Kidney tubule cell (primary cell): ENCODE results near the gene C16orf92.
A peak's percentile ranks its signal among the peaks of the same experiment; 100 is the strongest.

Source experiments
- DNase-seq: peaks from one replicate; pipeline ENCODE4 v3.0.0-alpha.2; 2018; ENCODE audit warnings: low spot score

The C16orf92 gene

GRCh38 chr16:30060836-30061554 lies 38.0 kb downstream of the C16orf92 start:
- no peak for DNase-seq

DNA sequence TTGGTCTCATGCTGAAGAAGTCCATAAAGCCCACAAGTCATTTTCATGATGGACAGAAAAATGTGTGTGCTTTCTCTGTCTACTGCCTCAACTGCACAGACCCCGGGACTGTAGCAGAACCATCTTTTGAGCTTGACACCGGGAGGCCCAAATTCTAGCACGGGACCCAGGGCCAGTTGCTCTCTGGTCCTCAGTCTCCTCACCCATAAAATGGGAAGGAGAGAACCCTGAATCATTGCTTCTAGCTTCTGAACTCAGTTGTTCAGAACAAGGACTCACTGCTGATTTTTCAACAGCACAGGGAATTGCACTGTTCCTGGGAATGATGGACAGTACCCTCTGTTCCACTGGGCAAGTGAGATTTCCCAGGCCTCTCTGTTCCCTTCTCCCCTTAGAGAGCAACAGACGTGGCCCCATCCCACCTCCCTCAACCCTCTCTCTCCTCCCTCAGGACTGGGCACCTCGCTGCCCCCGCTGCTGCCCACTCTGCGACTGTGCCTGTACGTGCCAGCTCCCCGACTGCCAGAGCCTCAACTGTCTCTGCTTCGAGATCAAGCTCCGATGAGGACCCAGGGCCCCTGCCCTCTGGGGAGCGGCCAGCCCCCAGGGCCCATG lies 40.4 kb downstream of the C16orf92 start:
- DNase-seq: no peak

DNA sequence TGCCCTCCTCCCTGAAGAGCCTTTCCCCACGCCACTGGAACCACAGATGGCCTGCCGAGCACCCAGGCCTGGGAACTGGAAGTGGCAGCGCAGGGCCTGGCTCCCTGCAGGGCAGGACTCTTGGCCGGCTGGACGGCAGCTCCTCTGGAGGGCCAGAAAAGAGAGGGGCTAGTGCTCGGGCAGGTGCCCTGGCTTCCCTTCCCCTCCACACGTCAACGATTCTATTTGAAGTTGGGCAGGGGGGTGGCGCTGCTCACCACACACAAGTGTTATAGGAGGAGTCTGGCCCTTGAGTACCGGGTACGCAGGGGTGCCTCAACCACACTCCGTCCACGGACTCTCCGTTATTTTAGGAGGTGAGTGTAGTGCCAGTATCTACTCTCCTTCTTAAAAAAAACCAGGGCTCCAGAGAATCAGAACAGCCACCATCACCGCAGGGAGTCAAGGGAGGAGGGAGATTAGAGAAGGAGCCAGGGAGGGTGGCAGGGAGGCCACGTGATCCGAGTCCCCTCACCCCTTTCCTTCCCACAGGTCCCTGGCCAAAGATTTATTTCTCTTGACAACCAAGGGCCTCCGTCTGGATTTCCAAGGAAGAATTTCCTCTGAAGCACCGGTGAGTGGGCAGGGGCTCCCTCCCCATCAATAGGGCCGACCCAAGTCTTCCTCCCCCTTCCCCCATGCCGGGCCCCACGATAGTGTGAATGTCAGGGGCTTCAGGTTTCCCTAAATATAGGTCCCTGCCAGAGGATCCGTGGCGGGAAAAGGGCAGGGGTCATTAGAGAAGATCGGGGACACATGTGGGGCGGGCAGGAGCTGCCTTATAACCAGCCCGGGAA lies 41.1 kb downstream of the C16orf92 start:
- DNase-seq: peak; percentile 71

- DNase-seq: no peak
These were observed 41.7 kb downstream of the C16orf92 start for GRCh38 chr16:30064729-30065101.

DNA sequence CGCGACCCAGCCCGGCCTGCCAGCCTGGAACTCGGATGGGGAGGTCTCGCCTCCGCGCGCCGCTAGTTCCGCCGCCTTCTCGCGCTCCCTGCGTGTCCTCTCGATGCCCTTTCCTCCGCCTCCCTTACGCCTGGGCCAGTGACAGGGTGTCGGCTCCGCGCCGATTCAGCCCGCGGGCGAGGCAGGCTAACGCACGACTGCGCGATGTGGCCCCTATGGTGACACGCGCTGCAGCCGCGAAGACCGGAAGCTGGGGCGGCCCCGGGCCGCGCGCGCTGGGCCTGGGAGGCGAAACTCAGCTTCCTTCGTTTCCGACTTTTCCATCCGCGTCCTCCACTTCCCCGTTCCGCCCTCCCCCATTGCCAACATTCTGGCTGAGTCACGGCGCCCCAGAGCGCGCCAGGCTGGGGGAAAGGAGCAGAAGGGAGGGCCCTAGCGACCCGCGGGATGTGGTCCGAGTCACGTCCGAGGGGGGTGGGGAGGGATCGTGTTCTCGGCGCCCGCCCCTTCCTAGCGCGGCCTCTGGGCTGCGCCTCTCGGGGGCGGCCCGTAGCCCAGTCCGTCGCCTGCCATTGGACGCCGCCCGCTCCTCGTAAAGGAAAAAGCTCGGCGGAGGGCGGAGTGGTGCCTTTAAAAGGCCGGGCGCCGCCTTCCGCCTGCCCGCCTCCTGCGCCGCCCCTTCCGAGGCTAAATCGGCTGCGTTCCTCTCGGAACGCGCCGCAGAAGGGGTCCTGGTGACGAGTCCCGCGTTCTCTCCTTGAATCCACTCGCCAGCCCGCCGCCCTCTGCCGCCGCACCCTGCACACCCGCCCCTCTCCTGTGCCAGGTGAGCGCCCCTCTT lies 42.3 kb downstream of the C16orf92 start, which contains the start of gene ALDOA:
Gene ALDOA (plus strand): TSS at position 659 of the 841 bp plus-strand sequence. CDS start 1,138 bp downstream, outside the sequence.
- peak; percentile 99 for DNase-seq

GRCh38 chr16:30065943-30066760 lies 43.2 kb downstream of the C16orf92 start:
- no peak for DNase-seq

DNA sequence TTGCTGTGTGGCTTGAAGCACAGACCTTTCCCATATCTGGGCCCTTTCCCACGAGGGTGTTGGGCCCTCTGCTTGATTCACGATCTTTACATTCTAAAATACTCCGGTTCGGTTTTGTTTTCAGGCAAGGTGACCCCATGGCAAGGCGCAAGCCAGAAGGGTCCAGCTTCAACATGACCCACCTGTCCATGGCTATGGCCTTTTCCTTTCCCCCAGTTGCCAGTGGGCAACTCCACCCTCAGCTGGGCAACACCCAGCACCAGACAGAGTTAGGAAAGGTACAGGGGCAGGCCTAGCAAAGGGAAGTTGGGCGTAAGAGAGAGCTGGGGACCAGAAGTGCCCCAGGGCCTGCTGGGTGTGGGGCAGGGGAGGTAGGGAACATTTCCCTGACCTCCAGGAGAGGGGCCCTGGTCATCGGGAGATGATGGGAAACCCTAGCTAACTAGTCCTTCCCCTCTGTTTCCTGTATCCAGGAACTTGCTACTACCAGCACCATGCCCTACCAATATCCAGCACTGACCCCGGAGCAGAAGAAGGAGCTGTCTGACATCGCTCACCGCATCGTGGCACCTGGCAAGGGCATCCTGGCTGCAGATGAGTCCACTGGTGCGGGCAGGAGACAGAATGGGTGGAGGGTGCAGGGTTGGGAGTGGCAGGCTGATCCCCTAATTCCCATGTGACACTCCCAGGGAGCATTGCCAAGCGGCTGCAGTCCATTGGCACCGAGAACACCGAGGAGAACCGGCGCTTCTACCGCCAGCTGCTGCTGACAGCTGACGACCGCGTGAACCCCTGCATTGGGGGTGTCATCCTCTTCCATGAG lies 44.0 kb downstream of the C16orf92 start:
- peak; percentile 23 for DNase-seq

- DNase-seq: no peak
These were observed 44.6 kb downstream of the C16orf92 start for GRCh38 chr16:30067584-30067916.

GRCh38 chr16:30068333-30068732 lies 45.3 kb downstream of the C16orf92 start:
- no peak for DNase-seq

DNA sequence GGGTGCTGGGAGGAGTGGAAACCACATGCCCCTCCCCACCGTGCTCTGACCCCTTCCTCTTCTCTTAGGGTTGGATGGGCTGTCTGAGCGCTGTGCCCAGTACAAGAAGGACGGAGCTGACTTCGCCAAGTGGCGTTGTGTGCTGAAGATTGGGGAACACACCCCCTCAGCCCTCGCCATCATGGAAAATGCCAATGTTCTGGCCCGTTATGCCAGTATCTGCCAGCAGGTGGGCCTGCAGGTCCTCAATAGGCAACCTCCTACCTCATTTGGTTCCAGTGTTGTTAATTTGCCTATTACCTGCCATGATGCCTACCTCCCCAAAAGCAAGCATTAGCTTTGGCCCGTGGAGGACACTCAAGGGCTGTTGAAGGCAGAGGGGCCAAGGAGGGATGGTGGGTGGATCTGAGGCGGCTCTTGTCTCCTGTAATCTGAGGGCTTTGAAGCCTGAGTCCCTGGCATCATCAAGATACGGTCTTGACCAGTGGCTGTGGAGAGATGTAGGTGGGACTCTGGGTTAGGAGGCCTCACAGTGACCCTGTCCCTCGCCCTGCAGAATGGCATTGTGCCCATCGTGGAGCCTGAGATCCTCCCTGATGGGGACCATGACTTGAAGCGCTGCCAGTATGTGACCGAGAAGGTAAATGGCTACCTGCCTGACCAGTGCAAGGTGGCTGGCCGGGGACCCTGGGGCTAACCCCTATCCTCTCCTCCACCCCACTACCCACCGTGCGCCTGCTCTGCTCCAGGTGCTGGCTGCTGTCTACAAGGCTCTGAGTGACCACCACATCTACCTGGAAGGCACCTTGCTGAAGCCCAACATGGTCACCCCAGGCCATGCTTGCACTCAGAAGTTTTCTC lies 46.0 kb downstream of the C16orf92 start:
- DNase-seq: no peak

GRCh38 chr16:30069611-30070462 lies 46.8 kb downstream of the C16orf92 start:
- no peak for DNase-seq

DNA sequence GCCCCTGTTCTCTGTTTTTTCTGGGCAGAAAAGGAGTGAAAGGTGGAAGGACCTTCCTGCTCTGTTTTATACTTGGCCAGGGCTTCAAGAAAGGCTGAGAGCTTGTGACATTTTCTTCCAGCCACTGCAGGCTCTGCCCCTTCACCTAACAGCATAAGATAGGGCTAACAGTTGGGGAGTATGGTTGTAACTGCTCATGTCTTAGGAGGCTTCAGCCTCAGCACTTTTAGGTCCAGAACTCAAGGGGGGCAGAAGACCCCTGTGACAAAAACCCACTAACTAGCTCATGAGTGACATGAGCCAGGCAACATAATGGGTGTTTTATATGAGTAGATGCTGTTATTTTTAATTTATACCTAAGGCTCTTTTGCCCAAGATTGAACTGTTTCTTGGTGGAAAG lies 47.5 kb downstream of the C16orf92 start:
- no peak for DNase-seq
